ENCODE measurements around the gene THSD7A. TPM values are rescaled to one million over a fixed set of nuclear protein-coding genes. Genes with fewer than 3 reads are reported as not detected.

Gene THSD7A
- total RNA-seq, 1 donor from 2014 or later: 0.28 TPM

DNA sequence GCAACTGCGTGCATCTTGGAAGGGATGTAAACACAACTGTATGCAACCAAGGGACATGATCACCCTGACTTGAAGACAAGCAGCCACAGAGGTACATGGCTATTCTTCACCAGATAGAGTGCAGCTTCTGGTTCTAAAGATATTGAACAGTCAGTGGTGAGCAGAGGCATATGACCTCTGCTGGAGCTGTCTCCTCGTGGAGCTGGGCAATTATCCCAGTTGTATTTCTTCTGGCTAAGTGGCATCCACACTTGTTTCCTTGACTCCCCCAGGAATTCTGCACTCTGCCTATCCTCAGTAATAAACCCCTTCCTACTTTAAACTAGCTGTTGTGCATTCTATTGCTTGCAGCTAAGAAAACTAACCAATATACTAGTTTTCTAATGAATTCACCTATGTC, 216.8 kb downstream of the THSD7A start:
- no peak overlapping the region for H3K27ac Mint-ChIP-seq
- H3F3A ChIP-seq (ENCODE audit: low read depth): no peaks in the 10 kb centered on the region
- TF ChIP-seq, protein P1, sequence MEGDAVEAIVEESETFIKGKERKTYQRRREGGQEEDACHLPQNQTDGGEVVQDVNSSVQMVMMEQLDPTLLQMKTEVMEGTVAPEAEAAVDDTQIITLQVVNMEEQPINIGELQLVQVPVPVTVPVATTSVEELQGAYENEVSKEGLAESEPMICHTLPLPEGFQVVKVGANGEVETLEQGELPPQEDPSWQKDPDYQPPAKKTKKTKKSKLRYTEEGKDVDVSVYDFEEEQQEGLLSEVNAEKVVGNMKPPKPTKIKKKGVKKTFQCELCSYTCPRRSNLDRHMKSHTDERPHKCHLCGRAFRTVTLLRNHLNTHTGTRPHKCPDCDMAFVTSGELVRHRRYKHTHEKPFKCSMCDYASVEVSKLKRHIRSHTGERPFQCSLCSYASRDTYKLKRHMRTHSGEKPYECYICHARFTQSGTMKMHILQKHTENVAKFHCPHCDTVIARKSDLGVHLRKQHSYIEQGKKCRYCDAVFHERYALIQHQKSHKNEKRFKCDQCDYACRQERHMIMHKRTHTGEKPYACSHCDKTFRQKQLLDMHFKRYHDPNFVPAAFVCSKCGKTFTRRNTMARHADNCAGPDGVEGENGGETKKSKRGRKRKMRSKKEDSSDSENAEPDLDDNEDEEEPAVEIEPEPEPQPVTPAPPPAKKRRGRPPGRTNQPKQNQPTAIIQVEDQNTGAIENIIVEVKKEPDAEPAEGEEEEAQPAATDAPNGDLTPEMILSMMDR (IDR thresholded peaks at IDR 0.05): no peak
- no peak for TF ChIP-seq EZH2 (IDR thresholded peaks at IDR 0.05)
- no peak for TF ChIP-seq EZH2phosphoT487 (IDR thresholded peaks at IDR 0.05)
- H3K36me3 Mint-ChIP-seq: peaks cover 2% of the 10 kb centered on the region
- H3K27me3 Mint-ChIP-seq (ENCODE audit: insufficient read depth, low read depth): peaks cover 2% of the 10 kb centered on the region
- no peak overlapping the region for H3K4me3 ChIP-seq
- H3K36me3 ChIP-seq: no peaks in the 10 kb centered on the region
- no peak overlapping the region for H3K27ac ChIP-seq
- H3K27me3 ChIP-seq: no peaks in the 10 kb centered on the region
- H3K4me1 Mint-ChIP-seq: peaks cover 2% of the 10 kb centered on the region
- H3K9ac ChIP-seq: no peak overlapping the region
- H3K9me3 ChIP-seq (ENCODE audit: low read depth): no peaks in the 10 kb centered on the region
- no peak for DNase-seq (ENCODE audit: low spot score)
- H3K9me3 Mint-ChIP-seq: no peaks in the 10 kb centered on the region
- H2AFZ ChIP-seq (replicated peaks): peak overlapping the region; percentile 31
- no peak overlapping the region for H3K4me3 Mint-ChIP-seq
- no peaks in the 10 kb centered on the region for H4K20me1 ChIP-seq (ENCODE audit: low read depth)
- H3K79me2 ChIP-seq (ENCODE audit: low read depth): no peaks in the 10 kb centered on the region
- no peaks in the 10 kb centered on the region for H3K4me1 ChIP-seq
- no peak overlapping the region for H3K4me2 ChIP-seq

DNA sequence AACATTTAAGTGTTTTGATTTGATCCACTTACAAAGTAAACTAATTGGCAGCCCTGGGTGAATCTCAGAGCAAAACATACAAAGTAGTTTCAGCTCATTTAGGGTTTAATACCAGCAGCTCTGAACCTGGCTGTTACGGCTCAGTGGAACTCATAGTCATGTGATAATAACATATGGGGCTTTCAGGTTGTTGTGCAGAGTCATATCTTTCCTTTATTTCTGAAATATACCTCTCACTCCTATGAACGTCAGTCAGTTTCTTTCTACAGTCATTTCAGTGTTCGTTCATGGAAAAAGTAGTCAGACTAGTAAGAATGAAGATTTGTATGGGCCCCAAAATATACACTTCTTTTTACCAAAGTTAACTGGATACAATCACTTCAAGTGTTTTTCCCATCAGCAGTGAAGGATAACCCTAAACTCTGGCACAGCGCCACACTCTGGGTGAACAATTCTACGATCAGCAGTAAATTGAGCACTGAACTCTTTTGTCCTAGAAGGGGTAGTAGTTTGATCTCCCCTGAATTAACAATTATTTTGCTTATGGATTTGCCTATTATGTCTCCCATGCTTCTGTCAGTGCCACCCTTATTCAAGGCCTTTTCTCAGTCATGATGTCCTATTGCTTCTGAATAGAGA, 218.6 kb downstream of the THSD7A start:
- H3K4me3 Mint-ChIP-seq: no peak overlapping the region
- no peak overlapping the region for H3K27ac Mint-ChIP-seq
- TF ChIP-seq, protein P1 (IDR thresholded peaks at IDR 0.05): peak; percentile 43
- TF ChIP-seq EZH2 (IDR thresholded peaks at IDR 0.05): no peak
- Histone ChIP-seq H3K27ac (no peak overlapping the region), H3K9me3 (ENCODE audit: low read depth) (no peaks in the 10 kb centered on the region), H2AFZ (replicated peaks) (peak overlapping the region; percentile 13), H3K4me1 (peaks cover 9% of the 10 kb centered on the region), H3F3A (ENCODE audit: low read depth) (no peaks in the 10 kb centered on the region), H3K9ac (no peak overlapping the region), H4K20me1 (ENCODE audit: low read depth) (no peaks in the 10 kb centered on the region), H3K4me3 (no peak overlapping the region), H3K4me2 (no peak overlapping the region), H3K36me3 (no peaks in the 10 kb centered on the region), H3K27me3 (no peaks in the 10 kb centered on the region), H3K79me2 (ENCODE audit: low read depth) (no peaks in the 10 kb centered on the region)
- H3K4me1 Mint-ChIP-seq: peaks cover 17% of the 10 kb centered on the region
- peaks cover 2% of the 10 kb centered on the region for H3K36me3 Mint-ChIP-seq
- DNase-seq (ENCODE audit: low spot score): peak; percentile 19
- H3K27me3 Mint-ChIP-seq (ENCODE audit: insufficient read depth, low read depth): peaks cover 2% of the 10 kb centered on the region
- H3K9me3 Mint-ChIP-seq: no peaks in the 10 kb centered on the region

DNA sequence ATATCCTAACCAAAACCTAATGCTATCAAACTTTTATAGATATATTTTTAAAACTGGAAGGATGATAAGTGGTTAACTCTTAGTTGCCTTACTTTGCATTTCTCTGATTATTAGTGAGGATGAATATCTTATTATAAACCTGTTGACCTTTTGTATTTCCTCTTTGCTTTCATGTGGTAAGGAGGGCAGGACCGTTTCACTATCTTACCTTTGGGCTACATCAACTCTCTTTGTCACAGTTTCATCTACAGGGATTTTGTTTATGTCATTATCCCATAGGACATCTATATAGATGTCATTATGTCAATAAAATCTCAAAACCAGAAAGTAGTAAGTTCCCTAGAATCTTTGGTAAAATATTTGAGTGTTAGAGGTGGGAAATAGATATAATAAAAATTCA, 219.3 kb downstream of the THSD7A start:
- no peak for DNase-seq (ENCODE audit: low spot score)
- H3K79me2 ChIP-seq (ENCODE audit: low read depth): no peaks in the 10 kb centered on the region
- H3K9me3 ChIP-seq (ENCODE audit: low read depth): no peaks in the 10 kb centered on the region
- H3K4me3 Mint-ChIP-seq: no peak overlapping the region
- no peak overlapping the region for H3K4me3 ChIP-seq
- H3K36me3 ChIP-seq: no peaks in the 10 kb centered on the region
- H3K4me2 ChIP-seq: no peak overlapping the region
- TF ChIP-seq EZH2 (IDR thresholded peaks at IDR 0.05) (no peak), EZH2phosphoT487 (IDR thresholded peaks at IDR 0.05) (no peak)
- TF ChIP-seq, protein P1 (IDR thresholded peaks at IDR 0.05): no peak
- H3F3A ChIP-seq (ENCODE audit: low read depth): no peaks in the 10 kb centered on the region
- no peak overlapping the region for H3K9ac ChIP-seq
- no peaks in the 10 kb centered on the region for H3K27me3 ChIP-seq
- H3K4me1 Mint-ChIP-seq: peaks cover 18% of the 10 kb centered on the region
- peak overlapping the region; percentile 13 for H2AFZ ChIP-seq (replicated peaks)
- peaks cover 2% of the 10 kb centered on the region for H3K36me3 Mint-ChIP-seq
- no peak overlapping the region for H3K27ac Mint-ChIP-seq
- no peaks in the 10 kb centered on the region for H3K9me3 Mint-ChIP-seq
- no peak overlapping the region for H3K27ac ChIP-seq
- peaks cover 9% of the 10 kb centered on the region for H3K4me1 ChIP-seq
- H4K20me1 ChIP-seq (ENCODE audit: low read depth): no peaks in the 10 kb centered on the region
- peaks cover 2% of the 10 kb centered on the region for H3K27me3 Mint-ChIP-seq (ENCODE audit: insufficient read depth, low read depth)

Data from neural progenitor cell (in vitro differentiated cells).